Neutrophil (primary cell): Measurements from ENCODE around the gene MPHOSPH6.

ENCODE experiments used
- H3K27ac ChIP-seq: fragments of 200-600 bp; sonication (generic); 2 replicates; pipeline ENCODE4 v1.5.1; 2016; ENCODE audit warnings: mild to moderate bottlenecking, moderate library complexity
- H3K27me3 ChIP-seq: fragments of 200-600 bp; sonication (generic); 2 replicates; pipeline ENCODE4 v1.6.0; 2016; ENCODE audit warnings: mild to moderate bottlenecking
- H3K36me3 ChIP-seq: fragments of 200-600 bp; sonication (generic); 2 replicates; pipeline ENCODE4 v1.5.1; 2017
- H3K4me1 ChIP-seq, 2 experiments: fragments of 200-600 bp in 1 of 2; sonication (generic) in 1 of 2; 1 replicate in 1 of 2; 2 replicates in 1 of 2; pipeline versions ENCODE4 v1.5.1 to v1.6.1; 2013 to 2016; ENCODE audit warnings: low read depth in 1 of 2, low read length in 1 of 2, mild to moderate bottlenecking in 1 of 2, moderate library complexity in 1 of 2; ENCODE audit not compliant: control insufficient read depth in 1 of 2, insufficient read depth in 1 of 2
- H3K4me3 ChIP-seq, 2 experiments: fragments of 200-600 bp in 1 of 2; sonication (generic) in 1 of 2; 1 replicate in 1 of 2; 2 replicates in 1 of 2; pipeline ENCODE4 v1.5.1; 2013 to 2016; ENCODE audit warnings: low read depth in 1 of 2, low read length in 1 of 2, mild to moderate bottlenecking in 1 of 2, moderate library complexity in 1 of 2
- H3K9me3 ChIP-seq: fragments of 200-600 bp; sonication (generic); 2 replicates; pipeline ENCODE4 v1.5.1; 2016
- TF ChIP-seq, protein P1 (sequence below): fragments of 200-600 bp; sonication (generic); IDR thresholded peaks from 2 replicates; pipeline ENCODE4 v1.5.1; 2016; ENCODE audit warnings: antibody characterized with exemption

The MPHOSPH6 gene

GRCh38 chr16:82182266-82183003, 12.4 kb upstream of the MPHOSPH6 start:
- no peak overlapping the region for H3K4me3 ChIP-seq
- H3K27me3 ChIP-seq: peaks cover 15% of the 10 kb centered on the region
- no peaks in the 10 kb centered on the region for H3K4me1 ChIP-seq
- TF ChIP-seq, protein P1, sequence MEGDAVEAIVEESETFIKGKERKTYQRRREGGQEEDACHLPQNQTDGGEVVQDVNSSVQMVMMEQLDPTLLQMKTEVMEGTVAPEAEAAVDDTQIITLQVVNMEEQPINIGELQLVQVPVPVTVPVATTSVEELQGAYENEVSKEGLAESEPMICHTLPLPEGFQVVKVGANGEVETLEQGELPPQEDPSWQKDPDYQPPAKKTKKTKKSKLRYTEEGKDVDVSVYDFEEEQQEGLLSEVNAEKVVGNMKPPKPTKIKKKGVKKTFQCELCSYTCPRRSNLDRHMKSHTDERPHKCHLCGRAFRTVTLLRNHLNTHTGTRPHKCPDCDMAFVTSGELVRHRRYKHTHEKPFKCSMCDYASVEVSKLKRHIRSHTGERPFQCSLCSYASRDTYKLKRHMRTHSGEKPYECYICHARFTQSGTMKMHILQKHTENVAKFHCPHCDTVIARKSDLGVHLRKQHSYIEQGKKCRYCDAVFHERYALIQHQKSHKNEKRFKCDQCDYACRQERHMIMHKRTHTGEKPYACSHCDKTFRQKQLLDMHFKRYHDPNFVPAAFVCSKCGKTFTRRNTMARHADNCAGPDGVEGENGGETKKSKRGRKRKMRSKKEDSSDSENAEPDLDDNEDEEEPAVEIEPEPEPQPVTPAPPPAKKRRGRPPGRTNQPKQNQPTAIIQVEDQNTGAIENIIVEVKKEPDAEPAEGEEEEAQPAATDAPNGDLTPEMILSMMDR: no peak
- H3K27ac ChIP-seq: no peak overlapping the region
- H3K9me3 ChIP-seq: no peaks in the 10 kb centered on the region
- no peaks in the 10 kb centered on the region for H3K36me3 ChIP-seq

- no peaks in the 10 kb centered on the region for H3K9me3 ChIP-seq
- no peaks in the 10 kb centered on the region for H3K4me1 ChIP-seq
- peaks cover 15% of the 10 kb centered on the region for H3K27me3 ChIP-seq
- H3K4me3 ChIP-seq: no peak overlapping the region
- no peak overlapping the region for H3K27ac ChIP-seq
- no peaks in the 10 kb centered on the region for H3K36me3 ChIP-seq
- TF ChIP-seq, protein P1: no peak
Measured at GRCh38 chr16:82181461-82182185, 11.6 kb upstream of the MPHOSPH6 start.

- no peaks in the 10 kb centered on the region for H3K4me1 ChIP-seq
- TF ChIP-seq, protein P1: no peak
- H3K4me3 ChIP-seq: no peak overlapping the region
- peaks cover 17% of the 10 kb centered on the region for H3K27me3 ChIP-seq
- no peak overlapping the region for H3K27ac ChIP-seq
- no peaks in the 10 kb centered on the region for H3K36me3 ChIP-seq
- no peaks in the 10 kb centered on the region for H3K9me3 ChIP-seq
Measured at GRCh38 chr16:82178352-82178751, 8.3 kb upstream of the MPHOSPH6 start.

GRCh38 chr16:82177555-82177954, 7.5 kb upstream of the MPHOSPH6 start:
- Histone ChIP-seq H3K27ac (no peak overlapping the region), H3K4me1 (no peaks in the 10 kb centered on the region), H3K27me3 (peaks cover 25% of the 10 kb centered on the region), H3K9me3 (no peaks in the 10 kb centered on the region), H3K36me3 (no peaks in the 10 kb centered on the region), H3K4me3 (no peak overlapping the region)
- TF ChIP-seq, protein P1: no peak

- H3K36me3 ChIP-seq: no peaks in the 10 kb centered on the region
- H3K27me3 ChIP-seq: peaks cover 38% of the 10 kb centered on the region
- H3K4me1 ChIP-seq: no peaks in the 10 kb centered on the region
- H3K9me3 ChIP-seq: no peaks in the 10 kb centered on the region
- H3K27ac ChIP-seq: no peak overlapping the region
- H3K4me3 ChIP-seq: no peak overlapping the region
- TF ChIP-seq, protein P1: no peak
Measured at GRCh38 chr16:82176204-82176603, 6.2 kb upstream of the MPHOSPH6 start.
